ENCODE measurements around the gene PCDHGB4. TPM values are rescaled to one million over a fixed set of nuclear protein-coding genes. Genes with fewer than 3 reads are reported as not detected.

Gene PCDHGB4
- total and polyA plus RNA-seq, 2 of the 13 experiments (the other 11 are each of a cell fraction or from before 2014, with no cell fraction given), result 1.7 to 3.3 TPM

DNA sequence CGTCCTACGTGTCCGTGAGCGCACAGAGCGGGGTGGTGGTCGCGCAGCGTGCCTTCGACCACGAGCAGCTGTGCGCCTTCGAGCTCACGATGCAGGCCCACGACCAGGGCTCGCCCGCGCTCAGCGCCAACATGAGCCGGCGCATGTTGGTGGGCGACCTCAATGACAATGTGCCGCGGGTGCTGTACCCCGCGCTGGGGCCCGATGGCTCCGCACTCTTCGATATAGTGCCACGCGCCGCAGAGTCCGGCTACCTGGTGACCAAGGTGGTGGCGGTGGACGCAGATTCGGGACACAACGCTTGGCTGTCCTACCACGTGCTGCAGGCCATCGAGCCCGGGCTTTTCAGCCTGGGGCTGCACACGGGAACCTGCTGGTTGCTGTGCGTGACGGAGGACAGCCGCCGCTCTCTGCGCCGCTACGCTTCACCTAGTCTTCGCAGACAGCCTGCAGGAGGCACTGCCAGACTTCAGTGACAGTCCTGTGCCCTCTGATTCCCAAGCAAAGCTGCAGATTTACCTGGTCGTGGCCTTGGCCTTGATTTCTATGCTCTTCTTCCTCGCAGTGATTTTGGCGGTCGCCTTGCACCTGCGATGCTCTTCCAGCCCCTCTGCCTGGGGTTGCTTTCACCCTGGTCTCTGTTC, 40.4 kb downstream of the PCDHGB4 start:
- Histone ChIP-seq H3K36me3 (replicated peaks in 1 of 2; ENCODE audit: control insufficient read depth in 1 of 2, insufficient read depth in 2 of 2, low read length in 2 of 2) (no peaks in the 10 kb centered on the region), H4K20me1 (ENCODE audit: insufficient read depth, low read length) (no peaks in the 10 kb centered on the region), H3K4me3 (replicated peaks in 1 of 3; ENCODE audit: insufficient read depth in 1 of 3, low read depth in 2 of 3, low read length in 3 of 3) (no peak overlapping the region), H3K27ac (ENCODE audit: extremely low read length, insufficient read depth, low read length) (no peak overlapping the region), H3K9me3 (ENCODE audit: low read length) (peaks cover 19% of the 10 kb centered on the region; the same call in 1 of the 2 replicates), H3K9ac (ENCODE audit: insufficient read depth, low read depth, low read length) (no peak overlapping the region), H3K79me2 (ENCODE audit: insufficient read depth, low read length) (no peaks in the 10 kb centered on the region), H3K4me1 (ENCODE audit: insufficient read depth, low read length) (no peaks in the 10 kb centered on the region), H2AFZ (ENCODE audit: low read length) (no peak overlapping the region), H3K27me3 (ENCODE audit: control insufficient read depth in 1 of 2, insufficient read depth in 2 of 2, low read length in 2 of 2) (no peaks in the 10 kb centered on the region), H3K4me2 (ENCODE audit: low read depth, low read length) (no peak overlapping the region)
- no peak for FAIRE-seq
- in situ Hi-C loops (cut with HindIII; ENCODE audit: extremely low pct_ligation_motif_present, low pct_unique_long_range_greater_than_20kb) (no loop called here), intact Hi-C loops (cut with micrococcal nuclease; ENCODE audit: unreplicated experiment) (no loop called here)
- 82% methylated on average over 26 of the region's 53 CpGs for WGBS (ENCODE audit: low lambda C conversion rate)
- TF ChIP-seq ZNF776 (CRISPR knock-in tag; IDR thresholded peaks at IDR 0.05) (no peak), SMYD3 (CRISPR knock-in tag; IDR thresholded peaks at IDR 0.05) (no peak), MTF2 (CRISPR knock-in tag; IDR thresholded peaks at IDR 0.05; ENCODE audit: borderline replicate concordance) (no peak), SMAD1 (CRISPR knock-in tag; IDR thresholded peaks at IDR 0.05; ENCODE audit: borderline replicate concordance, low read depth) (no peak), KDM4B (CRISPR knock-in tag; IDR thresholded peaks at IDR 0.05) (no peak), POGZ (CRISPR knock-in tag; IDR thresholded peaks at IDR 0.05) (no peak), CENPX (CRISPR knock-in tag; IDR thresholded peaks at IDR 0.05) (no peak), ZNF746 (CRISPR knock-in tag; IDR thresholded peaks at IDR 0.05) (no peak), FOXK2 (IDR thresholded peaks at IDR 0.05) (no peak), ZBTB3 (CRISPR knock-in tag; IDR thresholded peaks at IDR 0.05; ENCODE audit: borderline replicate concordance, low read depth) (no peak), HNRNPUL1 (IDR thresholded peaks at IDR 0.05; ENCODE audit: low read depth, low read length) (no peak)
- TF ChIP-seq, protein P1, sequence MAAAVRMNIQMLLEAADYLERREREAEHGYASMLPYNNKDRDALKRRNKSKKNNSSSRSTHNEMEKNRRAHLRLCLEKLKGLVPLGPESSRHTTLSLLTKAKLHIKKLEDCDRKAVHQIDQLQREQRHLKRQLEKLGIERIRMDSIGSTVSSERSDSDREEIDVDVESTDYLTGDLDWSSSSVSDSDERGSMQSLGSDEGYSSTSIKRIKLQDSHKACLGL (CRISPR knock-in tag; IDR thresholded peaks at IDR 0.05), result no peak
- TF ChIP-seq, protein P2, sequence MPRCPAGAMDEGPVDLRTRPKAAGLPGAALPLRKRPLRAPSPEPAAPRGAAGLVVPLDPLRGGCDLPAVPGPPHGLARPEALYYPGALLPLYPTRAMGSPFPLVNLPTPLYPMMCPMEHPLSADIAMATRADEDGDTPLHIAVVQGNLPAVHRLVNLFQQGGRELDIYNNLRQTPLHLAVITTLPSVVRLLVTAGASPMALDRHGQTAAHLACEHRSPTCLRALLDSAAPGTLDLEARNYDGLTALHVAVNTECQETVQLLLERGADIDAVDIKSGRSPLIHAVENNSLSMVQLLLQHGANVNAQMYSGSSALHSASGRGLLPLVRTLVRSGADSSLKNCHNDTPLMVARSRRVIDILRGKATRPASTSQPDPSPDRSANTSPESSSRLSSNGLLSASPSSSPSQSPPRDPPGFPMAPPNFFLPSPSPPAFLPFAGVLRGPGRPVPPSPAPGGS (CRISPR knock-in tag; IDR thresholded peaks at IDR 0.05), result no peak
- TF ChIP-seq, protein P3, sequence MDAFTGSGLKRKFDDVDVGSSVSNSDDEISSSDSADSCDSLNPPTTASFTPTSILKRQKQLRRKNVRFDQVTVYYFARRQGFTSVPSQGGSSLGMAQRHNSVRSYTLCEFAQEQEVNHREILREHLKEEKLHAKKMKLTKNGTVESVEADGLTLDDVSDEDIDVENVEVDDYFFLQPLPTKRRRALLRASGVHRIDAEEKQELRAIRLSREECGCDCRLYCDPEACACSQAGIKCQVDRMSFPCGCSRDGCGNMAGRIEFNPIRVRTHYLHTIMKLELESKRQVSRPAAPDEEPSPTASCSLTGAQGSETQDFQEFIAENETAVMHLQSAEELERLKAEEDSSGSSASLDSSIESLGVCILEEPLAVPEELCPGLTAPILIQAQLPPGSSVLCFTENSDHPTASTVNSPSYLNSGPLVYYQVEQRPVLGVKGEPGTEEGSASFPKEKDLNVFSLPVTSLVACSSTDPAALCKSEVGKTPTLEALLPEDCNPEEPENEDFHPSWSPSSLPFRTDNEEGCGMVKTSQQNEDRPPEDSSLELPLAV (CRISPR knock-in tag; conservative IDR thresholded peaks at IDR 0.05; ENCODE audit: low read depth), result no peak
- ATAC-seq, result no peak
- BruUV-seq (replicated peaks), result no TSS peak
- no peak for DNase-seq (ENCODE audit: low spot score)
- ChIA-PET POLR2A (no interaction called here), CTCF (ENCODE audit: low intra/inter-chr PET ratio, low total read pairs) (no interaction called here)

Measured in HepG2 (cell line).